GM12874 (cell line): ENCODE measurements around the gene ATP1A1.

Experiments used
- CTCF ChIP-seq: IDR thresholded peaks from 2 replicates; pipeline ENCODE4 v1.5.1; 2011; ENCODE audit warnings: low read depth, mild to moderate bottlenecking, control low read depth, low read length, moderate library complexity; ENCODE audit not compliant: insufficient read depth

The ATP1A1 gene

DNA sequence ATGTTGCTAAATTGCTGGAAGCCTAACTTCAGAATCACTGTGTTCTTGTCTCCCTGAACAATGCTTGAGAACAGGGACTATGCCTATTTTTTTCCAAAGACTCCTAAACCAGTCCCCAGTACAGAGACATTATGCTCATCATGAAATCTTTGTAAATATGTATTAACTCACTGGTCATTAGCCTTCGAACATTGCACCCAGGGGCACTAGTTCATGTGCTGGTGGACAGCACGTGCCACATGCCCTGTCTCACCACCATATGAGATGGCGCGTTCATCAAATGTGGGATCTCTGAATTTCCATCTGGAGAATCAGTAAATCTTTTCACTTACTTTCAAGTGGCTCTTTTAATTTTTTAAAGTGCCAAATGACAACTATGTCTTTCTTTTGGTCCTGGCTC, 11.0 kb upstream of the ATP1A1 start:
- TF ChIP-seq CTCF, result no peak

GRCh38 chr1:116365353-116365780, 7.7 kb upstream of the ATP1A1 start:
- no peak for TF ChIP-seq CTCF

DNA sequence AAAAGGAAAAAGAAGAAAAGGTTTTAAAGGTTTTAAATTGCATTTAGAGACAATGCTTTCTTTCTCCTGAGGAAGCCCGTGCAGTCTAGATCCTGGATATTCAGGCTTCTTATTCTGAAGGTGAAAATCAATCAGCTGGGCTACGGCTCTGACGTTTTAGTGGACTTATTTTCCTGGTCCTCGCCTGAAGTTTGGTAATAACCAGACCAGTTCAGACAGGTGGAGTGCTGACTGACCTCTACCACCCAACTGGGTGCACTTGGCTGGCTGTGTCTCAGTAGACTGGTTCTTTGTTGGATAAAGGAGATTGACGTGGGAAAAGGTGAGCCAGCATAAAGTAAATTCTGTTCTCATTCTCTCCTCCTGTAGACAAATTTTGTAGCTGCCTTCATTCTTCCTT, 7.2 kb upstream of the ATP1A1 start:
- TF ChIP-seq CTCF, result no peak

GRCh38 chr1:116367256-116367945, 5.6 kb upstream of the ATP1A1 start:
- no peak for TF ChIP-seq CTCF

DNA sequence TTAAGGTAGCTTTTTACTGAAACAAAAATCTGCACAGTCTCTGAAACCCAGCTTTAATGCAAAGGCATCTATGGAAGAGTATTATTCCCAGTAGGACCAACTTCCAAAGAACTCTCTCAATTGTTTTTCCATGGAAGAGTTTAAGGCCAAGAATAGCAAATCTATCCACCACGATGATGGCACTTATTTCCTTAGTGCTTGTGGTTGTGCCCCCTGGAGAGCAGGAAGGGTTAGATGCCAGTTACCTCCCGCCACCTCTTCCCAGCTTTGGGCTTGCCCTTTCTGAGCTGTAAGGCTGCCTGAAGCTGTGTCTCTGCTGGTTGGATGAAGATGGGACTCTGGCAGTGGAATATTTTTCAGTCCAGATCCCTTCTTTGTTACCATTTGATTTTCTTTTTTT, 4.8 kb upstream of the ATP1A1 start:
- no peak for TF ChIP-seq CTCF

GRCh38 chr1:116370181-116370580, 2.9 kb upstream of the ATP1A1 start:
- TF ChIP-seq CTCF, result no peak

- TF ChIP-seq CTCF, result no peak
Measured at GRCh38 chr1:116371752-116372151, 1.3 kb upstream of the ATP1A1 start.

DNA sequence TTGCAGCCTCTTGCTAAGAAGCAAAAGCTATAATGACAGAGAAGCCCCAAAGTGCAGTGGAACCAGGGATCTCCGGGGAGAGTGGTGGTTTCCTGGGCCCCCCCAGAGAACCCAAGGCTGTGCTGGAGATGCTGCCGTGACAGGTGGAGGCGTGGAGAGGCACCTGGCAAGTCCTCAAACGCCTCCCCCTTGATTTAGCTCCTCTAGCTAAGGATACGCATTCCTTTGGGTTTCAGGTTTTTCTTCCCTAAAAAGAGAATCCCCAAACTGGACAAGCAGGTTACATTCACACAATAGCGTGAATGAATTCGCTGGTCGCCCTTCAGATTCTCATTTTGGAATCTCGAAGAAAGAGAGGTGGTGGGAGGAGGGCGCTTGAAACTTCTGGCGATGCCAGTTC, 853 bp upstream of the ATP1A1 start:
- TF ChIP-seq CTCF, result no peak
